NB4 (cell line): Measurements from ENCODE around the gene PHLDB1.

Experiments used
- CTCF ChIP-seq: IDR thresholded peaks from one replicate; pipeline ENCODE4 v1.5.1; 2012; ENCODE audit warnings: low read depth, low read length
- POLR2A ChIP-seq: IDR thresholded peaks from 2 replicates; pipeline ENCODE4 v1.6.1; 2011; ENCODE audit warnings: mild to moderate bottlenecking; ENCODE audit not compliant: insufficient read length; ENCODE audit errors: extremely low read depth

GRCh38 chr11:118656563-118657165, 49.2 kb downstream of the PHLDB1 start:
- TF ChIP-seq POLR2A (no peak), CTCF (no peak)
